Activated T-helper 1 cell treated with Interleukin-2 at 50 U/mL for 16 hours (primary cell): Measurements from ENCODE around the gene SLC41A2.
"Not testable (repeated sequence)": the region's sequence is repeated elsewhere in the genome, so short reads cannot be mapped to it uniquely, and the experiment has no call there.

Source experiments
- DNase-seq: peaks from one replicate; pipeline ENCODE4 v3.0.0-alpha.2; 2020; ENCODE audit warnings: low read depth

Gene SLC41A2

GRCh38 chr12:104964167-104964855, 6.2 kb upstream of the SLC41A2 start:
- DNase-seq = no peak

- DNase-seq = no peak
These were observed 5.7 kb upstream of the SLC41A2 start for GRCh38 chr12:104963757-104964156.

GRCh38 chr12:104960464-104960863, 2.4 kb upstream of the SLC41A2 start:
- no peak for DNase-seq

DNA sequence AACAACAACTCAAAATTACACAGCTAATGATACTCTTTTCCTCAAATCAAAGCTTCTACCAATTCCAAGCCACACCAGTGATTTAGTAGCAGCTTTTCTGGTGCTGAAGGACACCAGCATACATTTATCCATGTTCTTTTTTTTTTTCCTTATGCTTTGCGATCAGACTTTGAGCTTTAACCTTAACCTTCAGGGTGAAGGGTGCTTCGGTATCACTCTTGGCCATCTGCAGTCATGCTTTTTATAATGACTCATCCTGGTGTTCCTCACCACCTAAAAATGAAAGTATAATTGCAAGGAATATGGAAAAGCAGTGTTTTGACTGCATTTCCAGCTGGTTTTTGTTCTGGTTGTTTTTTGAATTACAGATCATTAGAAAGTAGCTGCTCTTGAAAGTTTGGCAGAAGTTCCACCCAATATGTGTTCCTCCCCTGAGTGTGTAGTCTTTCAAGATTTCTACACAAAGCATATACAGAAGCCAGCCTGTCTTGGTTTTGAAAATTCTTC, 1.3 kb upstream of the SLC41A2 start:
- no peak for DNase-seq

DNA sequence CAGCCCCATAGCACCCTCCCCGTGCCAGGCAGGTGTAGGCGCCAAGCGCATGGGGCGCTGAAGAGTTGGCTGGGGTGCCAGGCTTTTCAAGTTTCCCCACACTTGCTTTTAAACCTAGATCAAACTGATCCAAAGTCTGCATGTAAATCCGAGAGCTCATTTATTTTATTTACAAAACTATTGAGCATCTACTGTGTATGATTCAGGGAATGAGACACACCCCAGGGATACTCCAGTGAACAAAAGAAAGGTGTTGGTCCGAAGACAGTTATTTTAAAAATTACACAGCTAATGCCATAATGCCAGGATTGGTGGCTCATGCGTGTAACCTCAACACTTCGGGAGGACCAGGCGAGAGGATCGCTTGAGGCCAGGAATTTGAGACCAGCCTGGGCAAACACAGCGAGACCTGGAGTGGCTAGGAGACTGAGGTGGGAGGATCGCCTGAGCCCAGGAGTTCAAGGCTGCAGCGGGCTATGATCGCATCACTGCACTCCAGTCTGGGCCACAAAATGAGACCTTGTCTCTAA, 780 bp upstream of the SLC41A2 start:
- DNase-seq = no peak

DNA sequence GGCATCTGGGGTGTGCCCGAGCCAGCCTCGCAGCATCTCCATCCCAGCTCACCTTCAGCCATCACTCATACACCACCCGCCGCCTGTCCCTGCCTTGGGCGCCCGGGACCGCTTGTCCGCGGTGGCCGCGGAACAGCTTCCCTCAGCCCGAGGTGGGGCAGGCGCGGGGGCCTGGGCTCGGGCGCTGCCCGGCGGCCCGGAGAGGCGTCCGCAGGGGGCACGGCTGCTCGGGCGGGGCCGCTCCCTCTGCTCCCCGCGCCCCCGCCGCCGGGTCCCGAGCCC, 430 bp downstream of the SLC41A2 start:
- DNase-seq = peak; percentile 24

GRCh38 chr12:104956870-104957718, 996 bp downstream of the SLC41A2 start:
- no peak for DNase-seq

- DNase-seq = no peak
These were observed 2.4 kb downstream of the SLC41A2 start for GRCh38 chr12:104955703-104956102.

GRCh38 chr12:104953323-104953722, 4.8 kb downstream of the SLC41A2 start:
- no peak for DNase-seq

DNA sequence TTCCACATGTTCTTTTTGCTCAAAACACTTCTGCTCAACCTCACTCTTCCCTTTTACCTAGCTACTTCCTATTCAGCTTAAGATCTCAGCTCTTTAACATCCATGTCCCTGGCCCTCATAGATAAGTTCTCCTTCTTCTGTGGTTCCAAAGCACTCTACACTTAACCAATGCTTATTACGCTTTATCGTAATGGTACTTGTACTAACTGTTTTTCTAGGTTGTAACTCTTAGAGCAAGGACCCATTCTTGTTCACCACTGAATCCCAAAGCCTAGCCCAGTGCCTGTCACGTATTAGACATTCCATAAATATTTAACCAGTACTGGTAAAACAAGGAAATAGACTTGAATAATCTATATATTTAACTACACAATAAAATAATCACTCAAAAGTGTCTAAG, 5.3 kb downstream of the SLC41A2 start:
- no peak for DNase-seq

DNA sequence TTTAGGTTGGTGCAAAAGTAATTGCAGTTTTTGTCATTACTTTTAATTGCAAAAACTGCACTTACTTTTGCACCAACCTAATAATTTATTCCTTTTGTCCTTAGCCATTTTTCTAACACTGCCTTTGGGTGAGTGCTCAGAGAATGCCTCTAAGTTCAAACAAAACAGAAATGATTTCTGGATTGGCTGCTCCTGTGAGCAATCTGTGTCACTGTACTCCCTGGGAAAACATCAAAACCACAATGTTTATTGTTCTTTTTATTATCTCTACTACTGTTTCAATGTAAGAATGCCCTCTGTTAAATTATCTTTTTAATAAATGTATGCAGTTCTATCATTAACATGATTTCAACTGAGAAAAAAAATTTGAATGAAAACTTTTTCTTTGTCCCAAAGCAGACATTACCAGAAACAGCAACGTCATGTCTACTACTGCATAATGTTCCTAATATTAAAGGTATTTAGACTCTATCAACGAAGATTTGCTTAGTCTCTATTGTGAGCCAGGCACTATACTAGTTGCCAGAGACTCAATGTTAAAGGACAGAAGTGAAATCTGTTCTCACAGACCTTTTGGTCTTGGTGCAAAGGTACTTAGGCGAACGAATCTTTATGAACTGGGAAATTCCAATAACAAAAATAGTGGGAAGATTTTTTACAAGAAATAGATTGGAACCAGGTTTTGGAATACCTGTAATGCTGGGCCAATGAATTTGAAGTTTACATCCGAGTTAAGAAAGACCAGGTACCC, 6.2 kb downstream of the SLC41A2 start:
- DNase-seq = no peak

DNA sequence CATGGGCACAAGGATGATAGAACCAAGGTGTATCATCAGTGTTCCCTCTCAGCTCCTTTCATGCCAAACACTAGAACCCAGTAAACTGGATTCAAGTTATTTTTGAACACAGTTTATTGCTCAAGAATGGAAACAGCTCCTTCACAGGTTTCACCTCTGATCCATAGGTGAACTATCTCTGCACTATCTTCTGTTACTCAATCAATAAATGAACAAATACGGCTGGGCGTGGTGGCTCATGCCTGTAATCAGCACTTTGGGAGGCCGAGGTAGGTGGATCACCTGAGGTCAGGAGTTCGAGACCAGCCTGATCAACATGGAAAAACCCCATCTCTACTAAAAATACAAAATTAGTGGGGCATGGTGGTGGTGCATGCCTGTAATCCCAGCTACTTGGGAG, 9.4 kb downstream of the SLC41A2 start:
- not testable (repeated sequence) for DNase-seq

DNA sequence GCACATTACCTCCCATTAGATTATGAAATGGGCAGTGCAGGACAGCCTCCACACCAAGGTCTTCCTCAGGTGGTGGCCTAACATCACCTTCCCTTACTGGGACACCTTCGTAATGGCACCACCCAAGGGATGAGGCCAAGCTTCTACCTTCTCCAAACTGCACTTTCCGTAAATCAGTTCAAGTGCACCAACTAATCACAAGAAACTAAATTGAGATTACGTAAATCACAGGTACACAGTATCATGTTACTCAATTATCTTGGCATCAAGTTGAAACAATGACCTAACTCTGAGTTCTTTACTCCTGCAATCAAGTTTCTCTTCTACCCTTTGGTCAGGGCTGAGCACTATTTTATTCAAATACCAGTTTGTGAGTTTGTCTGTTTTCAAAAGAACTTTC, 13.8 kb downstream of the SLC41A2 start:
- no peak for DNase-seq

- DNase-seq = not testable (repeated sequence)
These were observed 14.7 kb downstream of the SLC41A2 start for GRCh38 chr12:104943401-104943800.

DNA sequence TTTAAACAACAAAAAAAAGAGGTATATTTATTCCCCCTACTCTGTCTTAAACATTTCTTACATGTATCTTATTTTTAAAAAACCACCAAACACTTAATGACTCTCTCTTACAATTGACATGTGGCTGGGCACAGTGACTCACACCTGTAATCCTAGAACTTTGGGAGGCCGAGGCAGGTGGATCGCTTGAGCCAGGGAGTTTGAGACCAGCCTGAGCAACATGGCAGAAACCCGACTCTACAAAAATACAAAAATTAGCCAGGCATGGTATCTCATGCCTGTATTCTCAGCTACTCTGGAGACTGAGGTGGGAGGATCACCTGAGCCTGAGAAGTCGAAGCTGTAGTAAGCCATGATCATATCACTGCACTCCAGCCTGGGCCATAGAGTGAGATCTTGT, 16.0 kb downstream of the SLC41A2 start:
- no peak for DNase-seq

- DNase-seq = no peak
These were observed 16.6 kb downstream of the SLC41A2 start for GRCh38 chr12:104941454-104941853.

DNA sequence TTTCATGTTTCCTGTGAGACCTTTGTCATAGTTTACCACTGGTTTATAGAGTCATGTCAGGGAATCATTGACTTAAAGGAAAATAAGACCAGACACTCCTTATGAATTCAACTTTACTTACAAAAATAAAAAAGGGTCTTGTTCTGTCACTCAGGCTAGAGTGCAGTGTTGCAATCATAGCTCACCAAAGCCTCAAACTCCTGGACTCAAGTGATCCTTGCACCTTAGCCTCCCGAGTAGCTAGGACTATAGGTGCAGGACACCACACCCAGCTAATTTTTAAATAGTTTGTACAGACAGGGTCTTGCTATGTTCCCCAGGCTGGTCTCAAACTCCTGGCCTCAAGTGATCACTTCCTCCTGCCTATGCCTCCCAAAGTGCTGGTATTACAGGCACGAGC, 19.0 kb downstream of the SLC41A2 start:
- no peak for DNase-seq

DNA sequence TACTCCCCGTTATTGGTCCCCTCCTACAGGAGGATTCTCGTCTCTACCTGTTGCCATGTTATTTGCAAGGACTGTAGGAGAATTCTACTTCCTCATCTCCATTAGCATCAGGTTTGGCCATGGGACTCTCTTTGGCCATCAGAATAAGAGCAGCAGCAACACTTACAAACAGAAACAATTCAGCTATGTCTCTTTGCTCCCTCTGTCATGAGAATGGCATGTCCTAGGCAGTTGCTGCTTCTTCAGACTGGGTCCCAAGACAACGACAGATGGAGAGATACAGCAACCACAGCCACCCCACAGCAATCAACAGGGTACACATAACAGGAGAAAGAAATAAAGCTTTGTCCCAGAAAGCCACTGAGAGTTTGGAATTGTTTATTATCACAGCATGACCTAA, 19.7 kb downstream of the SLC41A2 start:
- DNase-seq = no peak

GRCh38 chr12:104935886-104936285, 22.2 kb downstream of the SLC41A2 start:
- DNase-seq = no peak

GRCh38 chr12:104933778-104934177, 24.3 kb downstream of the SLC41A2 start:
- DNase-seq = no peak

DNA sequence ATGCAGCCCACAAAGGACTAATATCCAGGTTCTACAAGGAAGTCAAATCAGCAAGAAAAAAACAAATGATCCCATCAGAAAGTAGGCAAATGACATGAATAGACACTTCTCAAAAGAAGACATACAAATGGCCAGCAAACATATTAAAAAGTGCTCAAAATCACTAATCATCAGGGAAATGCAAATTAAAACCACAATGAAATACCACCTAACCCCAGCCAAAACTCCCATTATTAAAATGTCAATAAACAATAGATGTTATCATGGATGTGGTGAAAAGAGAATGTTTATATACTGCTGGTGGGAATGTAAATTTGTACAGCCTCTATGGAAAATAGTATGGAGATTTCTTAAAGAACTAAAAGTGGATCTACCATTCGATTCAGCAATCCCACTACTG, 25.0 kb downstream of the SLC41A2 start:
- no peak for DNase-seq
